Measurements from ENCODE around the gene HAL.

GRCh38 chr12:96044017-96044942 lies 48.1 kb upstream of the HAL start:
- TF ChIP-seq SUZ12 (IDR thresholded peaks at IDR 0.05; ENCODE audit: low read length) = no peak
- no peak for TF ChIP-seq CTCF (IDR thresholded peaks at IDR 0.05; ENCODE audit: control extremely low read depth in 1 of 3, insufficient read depth in 1 of 3, low read depth in 1 of 3, low read length in 3 of 3)
- no peak for TF ChIP-seq RFX5 (IDR thresholded peaks at IDR 0.05; ENCODE audit: borderline replicate concordance, low read depth, low read length)
- no peak for TF ChIP-seq BRCA1 (IDR thresholded peaks at IDR 0.05; ENCODE audit: low read depth, low read length)
- no peak for TF ChIP-seq SP2 (IDR thresholded peaks at IDR 0.05; ENCODE audit: low read length)
- TF ChIP-seq SIN3A (conservative IDR thresholded peaks at IDR 0.05 in 1 of 2, IDR thresholded peaks at IDR 0.05 in 1 of 2; ENCODE audit: low read depth in 1 of 2, low read length in 2 of 2) = no peak
- TF ChIP-seq ATF3 (IDR thresholded peaks at IDR 0.05; ENCODE audit: insufficient read depth, low read depth, low read length) = no peak
